Epithelial cell of proximal tubule (primary cell): ENCODE measurements around the gene PPIAL4G. TPM values are rescaled to one million over a fixed set of nuclear protein-coding genes. Genes with fewer than 3 reads are reported as not detected.
"Not testable (repeated sequence)": the region's sequence is repeated elsewhere in the genome, so short reads cannot be mapped to it uniquely, and the experiment has no call there.

Experiments used
- DNase-seq: peaks from one replicate; pipeline ENCODE4 v3.0.0-alpha.2; 2011; ENCODE audit warnings: low read depth
- H3K4me3 ChIP-seq: 2 replicates; pipeline ENCODE4 v1.5.1; 2011; ENCODE audit warnings: low read depth, mild to moderate bottlenecking, low read length
- total RNA-seq: library from RNA; depleted of rRNA; stranded (reverse); fragments of >200 nt; gene quantifications from 2 replicates; pipeline ENCODE4 v1.2.3, GENCODE V29; 2015

PPIAL4G gene
- not detected in 2 replicates for total RNA-seq

DNA sequence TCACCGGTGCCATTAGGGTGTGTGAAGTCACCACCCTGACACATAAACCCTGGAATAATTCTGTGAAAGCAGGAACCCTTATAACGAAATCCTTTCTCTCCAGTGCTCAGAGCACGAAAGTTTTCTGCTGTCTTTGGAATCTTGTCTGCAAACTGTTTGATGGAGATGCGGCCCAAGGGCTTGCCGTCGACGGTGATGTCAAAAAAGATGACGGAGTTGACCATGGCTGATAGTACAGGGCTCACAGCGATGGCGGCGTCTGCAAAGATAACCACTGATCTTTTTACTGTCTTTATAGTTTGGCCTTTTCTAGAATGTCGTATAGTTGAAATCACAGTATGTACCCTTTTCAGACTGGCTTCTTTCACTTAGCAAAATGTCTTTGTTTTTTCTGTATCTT lies at the start of gene PPIAL4G:
PPIAL4G (minus strand) TSS at position 274 of the 400 bp plus-strand sequence; CDS start at position 224, 50 bp downstream.
- DNase-seq = not testable (repeated sequence)

DNA sequence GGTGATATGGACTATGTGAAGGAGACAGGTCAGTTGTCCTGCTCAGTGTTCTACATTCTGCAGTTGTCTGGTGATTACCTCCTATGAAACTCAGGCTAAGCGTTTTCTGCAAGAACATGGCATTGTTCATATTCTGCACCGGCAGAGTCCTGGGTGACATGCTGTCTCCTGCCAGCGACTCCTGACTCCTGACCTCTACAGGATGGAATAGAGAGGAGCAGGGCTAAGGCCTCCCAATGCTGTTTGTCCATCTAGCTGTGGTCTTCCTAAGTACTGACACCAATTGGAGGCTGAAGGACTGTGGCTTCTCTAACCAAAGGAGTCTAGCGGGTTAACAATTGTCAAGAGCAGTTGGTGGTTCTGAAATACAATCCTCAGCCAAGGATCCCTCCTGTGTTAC lies 49.1 kb upstream of the PPIAL4G start:
- not testable (repeated sequence) for DNase-seq

More for the DNA sequence above, at the start of gene PPIAL4G:
- not testable (repeated sequence) for H3K4me3 ChIP-seq

GRCh38 chr1:148529101-148529567 lies 46.0 kb upstream of the PPIAL4G start:
- peak overlapping the region; percentile 24 for H3K4me3 ChIP-seq
- DNase-seq = peak; percentile 9

More for the DNA sequence above, 49.1 kb upstream of the PPIAL4G start:
- H3K4me3 ChIP-seq = not testable (repeated sequence)

DNA sequence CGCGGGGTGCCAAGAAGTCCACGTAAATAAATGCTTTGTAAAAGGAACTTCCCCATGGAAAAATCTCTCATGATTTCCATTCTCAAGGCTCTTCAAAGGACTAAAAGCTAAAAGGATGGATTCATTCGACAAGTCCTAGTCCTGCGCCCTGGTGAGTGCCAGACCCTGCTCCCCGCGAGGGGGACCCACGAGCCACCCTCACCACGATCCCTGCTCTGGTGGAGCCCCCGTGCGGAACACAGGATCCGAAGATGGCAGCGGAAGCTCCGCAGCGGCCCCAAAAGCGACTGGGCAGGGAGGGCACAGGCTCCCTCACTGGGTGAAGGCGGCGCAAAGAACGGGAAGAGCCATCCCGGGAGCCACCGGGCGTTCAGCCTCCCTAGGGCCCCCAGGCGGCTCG lies 45.5 kb upstream of the PPIAL4G start:
- not testable (repeated sequence) for DNase-seq, H3K4me3 ChIP-seq

DNA sequence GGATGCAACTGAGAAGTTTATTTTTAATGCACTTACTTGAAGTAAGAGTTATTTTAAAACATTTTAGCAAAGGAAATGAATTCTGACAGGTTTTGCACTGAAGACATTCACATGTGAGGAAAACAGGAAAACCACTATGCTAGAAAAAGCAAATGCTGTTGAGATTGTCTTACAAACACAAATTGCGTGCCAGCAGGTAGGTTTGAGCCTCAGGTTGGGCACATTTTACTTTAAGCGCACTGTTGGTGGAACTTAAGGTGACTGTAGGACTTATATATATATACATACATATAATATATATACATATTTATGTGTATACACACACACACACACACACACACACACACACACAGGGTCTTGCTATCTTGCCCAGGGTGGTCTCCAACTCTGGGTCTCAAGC lies 43.5 kb upstream of the PPIAL4G start:
- not testable (repeated sequence) for DNase-seq, H3K4me3 ChIP-seq

GRCh38 chr1:148523205-148524144 lies 40.4 kb upstream of the PPIAL4G start:
- DNase-seq, H3K4me3 ChIP-seq: not testable (repeated sequence)

DNA sequence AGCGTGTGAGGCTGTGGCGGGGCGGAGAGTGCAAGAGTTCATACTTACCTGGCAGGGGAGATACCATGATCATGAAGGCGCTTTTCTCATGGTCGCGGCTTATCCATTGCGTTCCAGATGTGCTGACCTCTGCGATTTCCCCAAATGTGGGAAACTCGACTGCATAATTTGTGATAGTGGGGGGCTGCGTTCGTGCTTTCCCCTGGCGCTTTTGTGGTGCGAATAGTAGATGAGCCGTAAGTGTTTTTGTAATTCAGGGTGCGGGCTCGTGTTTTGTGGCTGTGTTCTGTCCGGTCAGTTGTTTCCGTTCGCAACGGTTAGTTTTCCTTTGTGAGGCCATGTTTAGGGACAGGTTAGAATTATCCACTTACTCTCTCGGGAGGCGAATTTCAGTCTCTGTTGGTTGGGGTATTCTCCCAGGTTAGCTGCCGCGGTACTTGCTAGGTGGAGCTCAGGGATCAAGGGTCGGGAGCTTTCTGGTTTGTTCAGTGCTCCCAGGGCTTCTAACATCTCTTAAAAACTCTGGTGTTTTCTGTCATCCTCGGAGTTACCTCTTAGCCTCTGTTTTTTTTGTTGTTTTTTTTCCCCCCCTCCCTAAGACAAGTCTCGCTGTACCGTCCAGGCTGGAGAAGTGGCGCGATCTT lies 39.6 kb upstream of the PPIAL4G start:
- H3K4me3 ChIP-seq = peak overlapping the region; percentile 30

GRCh38 chr1:148522072-148522471 lies 39.0 kb upstream of the PPIAL4G start:
- peak overlapping the region; percentile 35 for H3K4me3 ChIP-seq

More for the DNA sequence above, 39.6 kb upstream of the PPIAL4G start:
- DNase-seq = peak; percentile 95

DNA sequence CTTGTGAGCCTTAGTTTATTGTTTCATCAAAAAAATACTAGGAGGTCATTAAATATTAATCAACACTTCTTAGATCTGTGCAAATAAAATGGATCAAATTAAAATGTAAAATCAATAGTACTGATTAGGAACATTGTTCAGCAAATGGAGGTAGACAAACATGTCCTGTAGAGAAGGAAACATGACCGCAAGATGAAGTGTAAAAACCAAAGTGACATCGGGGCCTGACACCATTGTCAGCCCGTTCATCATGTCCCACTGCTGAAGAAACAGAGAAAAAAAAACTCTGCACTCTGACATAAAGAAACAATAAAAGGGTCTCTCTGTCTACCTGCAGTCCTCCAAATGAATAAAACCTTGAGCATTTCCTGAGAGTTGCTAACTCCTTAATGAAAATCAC lies 31.2 kb upstream of the PPIAL4G start:
- not testable (repeated sequence) for H3K4me3 ChIP-seq, DNase-seq

More at GRCh38 chr1:148522072-148522471, 39.0 kb upstream of the PPIAL4G start:
- DNase-seq = peak; percentile 19

DNA sequence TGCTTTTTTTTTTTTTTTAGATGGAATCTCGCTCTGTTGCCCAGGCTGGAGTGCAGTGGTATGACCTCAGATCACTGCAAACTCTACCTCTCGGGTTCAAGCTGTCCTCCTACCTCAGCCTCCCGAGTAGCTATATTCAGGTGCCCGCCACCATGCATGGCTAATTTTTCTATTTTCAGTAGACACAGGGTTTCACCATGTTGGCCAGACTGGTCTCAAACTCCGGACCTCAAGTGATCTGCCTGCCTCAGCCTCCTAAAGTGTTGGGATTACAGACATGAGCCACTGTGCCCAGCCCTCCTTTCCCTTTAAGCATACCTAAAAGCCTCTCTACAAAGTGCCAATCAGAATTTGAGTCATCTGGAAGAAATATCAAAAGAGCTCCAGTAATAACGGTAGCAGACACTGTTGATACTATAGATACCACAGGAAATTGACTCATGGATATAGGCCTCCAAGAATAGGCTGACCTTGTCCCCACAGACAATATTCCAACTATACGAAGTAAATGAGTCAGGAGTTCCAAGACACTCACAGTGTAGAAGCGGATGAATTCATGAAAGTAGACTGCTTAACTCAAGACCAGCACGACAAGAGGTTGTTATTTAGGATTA lies 29.6 kb upstream of the PPIAL4G start:
- H3K4me3 ChIP-seq, DNase-seq: not testable (repeated sequence)

GRCh38 chr1:148493933-148494332 lies 10.8 kb upstream of the PPIAL4G start:
- H3K4me3 ChIP-seq = not testable (repeated sequence)

DNA sequence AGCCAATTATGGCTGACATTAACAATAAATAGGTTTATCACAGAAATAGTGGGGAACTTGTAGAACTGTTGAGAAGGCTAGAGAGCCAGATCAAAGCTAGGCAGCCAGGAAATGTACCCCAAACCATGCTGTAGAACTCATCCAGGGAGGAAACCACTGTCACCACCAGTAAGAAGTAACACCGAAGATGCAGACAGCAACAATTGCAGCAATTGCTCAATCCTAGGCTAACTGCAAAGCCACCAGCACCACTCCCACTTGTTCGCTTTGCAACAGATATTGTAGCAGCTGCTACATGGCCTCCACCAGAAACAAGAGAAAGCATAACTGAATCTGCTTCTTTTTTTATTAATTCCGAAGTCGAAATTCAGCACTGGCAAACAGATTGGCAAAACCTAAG lies 2.0 kb downstream of the PPIAL4G start:
- not testable (repeated sequence) for H3K4me3 ChIP-seq, DNase-seq

More at GRCh38 chr1:148493933-148494332, 10.8 kb upstream of the PPIAL4G start:
- not testable (repeated sequence) for DNase-seq

DNA sequence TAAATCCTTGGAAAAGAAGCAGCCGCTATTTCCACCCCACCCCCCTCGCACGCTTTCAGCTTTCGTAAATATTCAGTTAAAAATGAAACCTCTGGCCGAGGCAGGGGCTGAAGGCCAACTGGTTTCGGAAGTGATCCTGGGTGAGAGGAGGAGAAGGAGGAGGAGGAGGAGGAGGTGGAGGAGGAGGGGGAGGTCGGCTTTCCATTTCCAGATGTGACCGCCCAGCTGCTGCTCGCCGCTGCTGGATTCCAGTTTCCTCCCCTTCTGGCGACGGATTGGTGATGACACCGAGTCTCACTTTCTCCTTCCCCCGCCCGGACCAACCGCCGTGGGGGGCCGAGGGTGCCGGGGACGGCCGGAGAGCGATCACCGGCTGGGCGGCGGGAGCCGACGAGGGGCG lies 23.4 kb downstream of the PPIAL4G start:
- DNase-seq = not testable (repeated sequence)
- peak overlapping the region; percentile 68 for H3K4me3 ChIP-seq

DNA sequence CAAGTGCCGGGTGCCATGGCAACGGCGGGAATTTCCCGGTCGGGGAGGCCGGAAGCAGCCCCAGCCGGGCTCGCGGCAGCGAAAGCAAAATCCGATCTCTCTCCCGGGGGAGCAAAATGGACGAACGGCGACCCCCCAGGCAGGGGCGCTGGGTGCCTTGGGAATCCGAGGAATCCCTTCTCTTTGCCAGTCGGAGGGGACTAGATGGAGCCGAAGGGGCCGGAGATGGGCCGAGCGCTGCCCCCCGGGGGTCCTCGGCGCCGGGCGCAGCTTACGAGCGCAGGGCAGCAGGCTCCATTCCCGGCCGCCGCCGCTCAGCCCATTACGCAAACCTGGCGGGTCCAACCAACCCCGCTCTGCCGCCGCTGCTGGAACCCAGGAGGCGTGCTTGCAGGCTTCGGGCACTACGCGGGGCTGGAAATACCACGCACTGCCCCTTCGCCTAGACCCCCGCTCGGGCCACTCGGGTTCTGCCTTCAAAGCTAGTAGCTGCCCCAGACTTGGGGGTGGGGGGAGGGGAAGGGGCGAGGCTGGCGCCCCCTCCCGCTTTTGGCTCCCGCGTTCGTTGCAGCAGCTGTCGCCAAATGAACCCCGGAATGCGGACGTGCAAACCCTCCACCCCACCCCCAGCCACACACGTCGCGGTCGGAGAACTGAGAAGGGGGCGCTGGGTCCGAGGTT lies 24.1 kb downstream of the PPIAL4G start:
- not testable (repeated sequence) for DNase-seq
- peak overlapping the region; percentile 68 for H3K4me3 ChIP-seq

DNA sequence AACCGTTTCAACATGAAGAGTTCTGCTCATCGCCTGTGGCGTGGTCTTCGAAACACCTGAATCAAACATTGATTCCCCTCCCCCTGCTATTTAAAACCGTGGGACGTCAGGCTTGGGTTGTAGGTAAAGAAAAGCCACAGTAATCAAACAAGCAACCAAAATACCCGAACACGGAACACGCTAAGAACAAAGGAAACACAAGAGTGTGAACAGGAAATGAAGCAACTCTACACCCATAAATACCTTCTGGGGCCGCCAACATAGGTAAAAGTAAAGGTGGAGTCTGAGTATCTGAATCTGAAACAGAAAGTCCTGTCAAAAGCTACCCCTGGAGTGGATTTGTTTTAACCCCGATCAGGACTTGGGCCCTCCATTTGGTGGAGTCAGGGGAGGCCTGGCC lies 24.7 kb downstream of the PPIAL4G start:
- peak overlapping the region; percentile 68 for H3K4me3 ChIP-seq
- not testable (repeated sequence) for DNase-seq

DNA sequence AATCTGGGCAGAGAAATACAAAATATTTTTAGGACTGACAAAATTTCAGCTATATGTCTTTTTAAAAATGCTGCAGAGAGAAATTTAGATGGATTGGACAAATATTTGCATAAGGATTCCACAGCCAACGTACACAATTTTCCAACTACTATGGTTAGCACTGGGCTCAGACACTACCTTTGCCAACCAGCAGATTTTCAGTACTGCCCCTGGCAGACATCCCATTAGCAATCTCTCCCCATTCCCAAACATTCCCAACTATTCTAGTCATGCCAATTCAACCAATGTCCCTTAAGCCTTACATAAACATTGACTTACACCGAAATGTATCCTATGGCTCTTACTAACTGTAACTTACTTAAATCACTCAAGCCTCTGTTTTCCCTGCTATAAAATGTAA lies 30.3 kb downstream of the PPIAL4G start:
- not testable (repeated sequence) for DNase-seq

GRCh38 chr1:148439654-148440325 lies 43.3 kb downstream of the PPIAL4G start:
- not testable (repeated sequence) for H3K4me3 ChIP-seq, DNase-seq

More for the DNA sequence above, 30.3 kb downstream of the PPIAL4G start:
- H3K4me3 ChIP-seq = not testable (repeated sequence)
